Activated CD8-positive, alpha-beta memory T cell treated with anti-CD3 and anti-CD28 coated beads, Interleukin-2, amount 50 U/mL, for 24 hours (primary cell): Measurements from ENCODE around the gene HPSE2.
"Not testable (repeated sequence)": the region's sequence is repeated elsewhere in the genome, so short reads cannot be mapped to it uniquely, and the experiment has no call there.

Experiments
- DNase-seq: peaks from one replicate; pipeline ENCODE4 v3.0.0-alpha.2; 2020; ENCODE audit errors: extremely low read depth

HPSE2 gene

GRCh38 chr10:98509745-98510144 lies 725.9 kb downstream of the HPSE2 start:
- DNase-seq = no peak

- not testable (repeated sequence) for DNase-seq
Observed at GRCh38 chr10:98502535-98502934, 733.1 kb downstream of the HPSE2 start.

- no peak for DNase-seq
Observed at GRCh38 chr10:98492763-98493162, 742.9 kb downstream of the HPSE2 start.

- no peak for DNase-seq
Observed at GRCh38 chr10:98489561-98490481, 745.8 kb downstream of the HPSE2 start.

GRCh38 chr10:98488669-98489430 lies 746.8 kb downstream of the HPSE2 start:
- no peak for DNase-seq

GRCh38 chr10:98487649-98488048 lies 748.0 kb downstream of the HPSE2 start:
- DNase-seq = no peak

- DNase-seq = no peak
Observed at GRCh38 chr10:98486421-98486820, 749.2 kb downstream of the HPSE2 start.

- DNase-seq = no peak
Observed at GRCh38 chr10:98485959-98486358, 749.7 kb downstream of the HPSE2 start.

- DNase-seq = no peak
Observed at GRCh38 chr10:98483658-98484057, 752.0 kb downstream of the HPSE2 start.

- DNase-seq = no peak
Observed at GRCh38 chr10:98482096-98482495, 753.6 kb downstream of the HPSE2 start.

GRCh38 chr10:98481404-98481945 lies 754.2 kb downstream of the HPSE2 start:
- DNase-seq = no peak

GRCh38 chr10:98478430-98479222 lies 757.0 kb downstream of the HPSE2 start:
- no peak for DNase-seq

GRCh38 chr10:98477861-98478260 lies 757.8 kb downstream of the HPSE2 start:
- no peak for DNase-seq

GRCh38 chr10:98474628-98475027 lies 761.0 kb downstream of the HPSE2 start:
- no peak for DNase-seq

GRCh38 chr10:98472196-98472595 lies 763.5 kb downstream of the HPSE2 start:
- DNase-seq = no peak

GRCh38 chr10:98470850-98471249 lies 764.8 kb downstream of the HPSE2 start:
- DNase-seq = no peak

- DNase-seq = no peak
Observed at GRCh38 chr10:98469001-98469931, 766.4 kb downstream of the HPSE2 start.

GRCh38 chr10:98467506-98468318 lies 767.9 kb downstream of the HPSE2 start:
- DNase-seq = no peak

- DNase-seq = no peak
Observed at GRCh38 chr10:98466861-98467505, 768.7 kb downstream of the HPSE2 start.
